ENCODE data around the gene DTHD1. TPM values are rescaled to one million over a fixed set of nuclear protein-coding genes. Genes with fewer than 3 reads are reported as not detected.

Gene DTHD1
- total and polyA plus RNA-seq, 10 of the 15 experiments (the other 5 are each of a cell fraction or from before 2014, with no cell fraction given) = 0.05 to 2.8 (median 1.4) TPM

DNA sequence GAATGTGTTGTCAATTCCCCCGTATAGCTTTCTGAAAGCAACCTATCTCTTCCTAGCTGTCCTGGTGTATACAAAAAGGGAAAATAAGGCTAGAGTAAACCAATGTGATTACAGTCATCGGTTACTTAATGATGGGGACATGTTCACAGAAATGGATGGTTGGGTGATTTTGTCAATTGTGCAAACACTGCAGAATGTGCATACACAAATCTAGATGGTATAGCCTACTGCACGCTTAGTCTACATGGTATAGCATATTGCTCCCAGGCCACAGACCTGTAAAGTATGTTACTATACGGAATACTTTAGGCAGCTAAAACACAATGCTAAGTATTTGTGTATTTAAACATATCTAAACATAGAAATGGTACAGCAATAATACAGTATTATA is 5.1 kb downstream of the DTHD1 start:
- Histone ChIP-seq H3K9me3 (replicated peaks; ENCODE audit: control insufficient read depth, insufficient read depth, low read length) (no peaks in the 10 kb centered on the region; the same call in 2 of the 3 replicates), H3K9ac (ENCODE audit: control insufficient read depth, insufficient read depth, low read length) (no peak overlapping the region), H3K27ac (ENCODE audit: control insufficient read depth, insufficient read depth) (peak overlapping the region; percentile 54), H3K27me3 (replicated peaks in 1 of 2; ENCODE audit: control insufficient read depth in 2 of 2, insufficient read depth in 2 of 2, low read length in 1 of 2) (no peaks in the 10 kb centered on the region), H4K20me1 (ENCODE audit: control insufficient read depth, insufficient read depth) (no peaks in the 10 kb centered on the region), H3K79me2 (ENCODE audit: control insufficient read depth, insufficient read depth, low read length) (no peaks in the 10 kb centered on the region), H3K4me2 (ENCODE audit: control insufficient read depth, insufficient read depth) (peak overlapping the region; percentile 51), H3K4me1 (ENCODE audit: control insufficient read depth, insufficient read depth, low read length) (peaks cover 7% of the 10 kb centered on the region; the same call in 1 of the 2 replicates), H3K4me3 (no peak overlapping the region), H2AFZ (ENCODE audit: control insufficient read depth, low read depth, low read length) (peak overlapping the region; percentile 53), H3K36me3 (ENCODE audit: control insufficient read depth in 2 of 2, insufficient read depth in 2 of 2, low read length in 1 of 2) (no peaks in the 10 kb centered on the region)
- ATAC-seq (peak; percentile 64), FAIRE-seq (no peak), DNase-seq (ENCODE audit: low read depth, low spot score) (no peak)
- ChIA-PET CTCF (interaction anchor here (0.6 to 3.1 kb wide), 8 partner anchors 18 to 113 kb away, joined by 3 to 16 read pairs (median 4); partner anchors contain the start of gene ARAP2), SMC1A (ENCODE audit: uncharacterized antibody, unreplicated experiment) (interaction anchor here (1.1 to 3.5 kb wide), 13 partner anchors 16 to 113 kb away, joined by 3 to 28 read pairs (median 7); partner anchors contain the start of gene ARAP2), RAD21 (ENCODE audit: unreplicated experiment) (interaction anchor here (0.6 to 3.3 kb wide), 8 partner anchors 12 to 112 kb away, joined by 3 to 23 read pairs (median 6); partner anchors contain the start of gene ARAP2), POLR2A (interaction anchor here (0.9 to 2.3 kb wide), 3 partner anchors 31 to 62 kb away, joined by 6 to 8 read pairs (median 7); no protein-coding TSS in a partner anchor)
- WGBS (ENCODE audit: insufficient coverage, insufficient replicate concordance, low lambda C conversion rate, missing lambda C conversion rate) = 15% methylated on average over 4 of the region's 4 CpGs
- intact Hi-C loops (cut with micrococcal nuclease; ENCODE audit: unreplicated experiment) (loop anchor here (1.0 to 2.0 kb wide), 5 partner anchors 18 to 42 kb away; partner anchors contain the start of gene ARAP2), in situ Hi-C loops (cut with MboI) (no loop called here)
- BruUV-seq (replicated peaks) = no TSS peak
- TF ChIP-seq CREM (IDR thresholded peaks at IDR 0.05; ENCODE audit: low read depth) (0 out of 2 replicates have a peak, but pooled peaks have one; percentile 9), DPF2 (IDR thresholded peaks at IDR 0.05) (peak; percentile 12; the same call in 1 of the 2 replicates), ZZZ3 (IDR thresholded peaks at IDR 0.05; ENCODE audit: control insufficient read depth, insufficient read length, low read depth) (no peak), MTA2 (IDR thresholded peaks at IDR 0.05; ENCODE audit: low read depth) (0 out of 2 replicates have a peak, but pooled peaks have one; percentile 15), ETV6 (conservative IDR thresholded peaks at IDR 0.05 in 1 of 2, IDR thresholded peaks at IDR 0.05 in 1 of 2; ENCODE audit: borderline replicate concordance in 1 of 2, low read depth in 1 of 2) (peak in 1 of 2 experiments; percentile 14; a peak in 1 of 4 replicates), IKZF1 (conservative IDR thresholded peaks at IDR 0.05) (0 out of 2 replicates have a peak, but pooled peaks have one; percentile 42), KDM1A (IDR thresholded peaks at IDR 0.05; ENCODE audit: borderline replicate concordance) (no peak)
- TF ChIP-seq, protein P1, sequence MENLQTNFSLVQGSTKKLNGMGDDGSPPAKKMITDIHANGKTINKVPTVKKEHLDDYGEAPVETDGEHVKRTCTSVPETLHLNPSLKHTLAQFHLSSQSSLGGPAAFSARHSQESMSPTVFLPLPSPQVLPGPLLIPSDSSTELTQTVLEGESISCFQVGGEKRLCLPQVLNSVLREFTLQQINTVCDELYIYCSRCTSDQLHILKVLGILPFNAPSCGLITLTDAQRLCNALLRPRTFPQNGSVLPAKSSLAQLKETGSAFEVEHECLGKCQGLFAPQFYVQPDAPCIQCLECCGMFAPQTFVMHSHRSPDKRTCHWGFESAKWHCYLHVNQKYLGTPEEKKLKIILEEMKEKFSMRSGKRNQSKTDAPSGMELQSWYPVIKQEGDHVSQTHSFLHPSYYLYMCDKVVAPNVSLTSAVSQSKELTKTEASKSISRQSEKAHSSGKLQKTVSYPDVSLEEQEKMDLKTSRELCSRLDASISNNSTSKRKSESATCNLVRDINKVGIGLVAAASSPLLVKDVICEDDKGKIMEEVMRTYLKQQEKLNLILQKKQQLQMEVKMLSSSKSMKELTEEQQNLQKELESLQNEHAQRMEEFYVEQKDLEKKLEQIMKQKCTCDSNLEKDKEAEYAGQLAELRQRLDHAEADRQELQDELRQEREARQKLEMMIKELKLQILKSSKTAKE (IDR thresholded peaks at IDR 0.05; ENCODE audit: low read depth, poor library complexity, severe bottlenecking) = peak; percentile 10
